Astrocyte (in vitro differentiated cells and primary cell): ENCODE data around the gene ADNP2. TPM values are rescaled to one million over a fixed set of nuclear protein-coding genes. Genes with fewer than 3 reads are reported as not detected.

Experiments used
- DNase-seq: peaks from one replicate; pipeline ENCODE4 v3.0.0-alpha.2; 2010; ENCODE audit warnings: low read depth
- FAIRE-seq: peaks from 2 replicates; lab custom pipeline; 2011; peaks lifted over from hg19 to GRCh38; lab: Jason Lieb, UNC
- H2AFZ ChIP-seq: 2 replicates; pipeline ENCODE4 v1.6.0; 2012; ENCODE audit warnings: low read depth, low read length, inconsistent platforms
- H3K27ac ChIP-seq: 2 replicates; pipeline ENCODE4 v1.5.1; 2011; ENCODE audit warnings: low read depth, low read length, inconsistent platforms
- H3K27me3 ChIP-seq: 2 replicates; pipeline ENCODE4 v1.6.0; 2011; ENCODE audit warnings: low read length, inconsistent platforms; ENCODE audit not compliant: insufficient read depth
- H3K36me3 ChIP-seq: 2 replicates; pipeline ENCODE4 v1.5.1; 2011; ENCODE audit warnings: low read length, inconsistent platforms; ENCODE audit not compliant: insufficient read depth
- H3K4me1 ChIP-seq: 2 replicates; pipeline ENCODE4 v1.5.1; 2011; ENCODE audit warnings: low read length, inconsistent platforms; ENCODE audit not compliant: insufficient read depth
- H3K4me2 ChIP-seq: 2 replicates; pipeline ENCODE4 v1.6.0; 2012; ENCODE audit warnings: low read length, inconsistent platforms
- H3K4me3 ChIP-seq: 2 replicates; pipeline ENCODE4 v1.5.1; 2011; ENCODE audit warnings: low read depth, mild to moderate bottlenecking, low read length, inconsistent platforms; ENCODE audit not compliant: insufficient read depth
- H3K79me2 ChIP-seq: 2 replicates; pipeline ENCODE4 v1.6.0; 2012; ENCODE audit warnings: mild to moderate bottlenecking, low read length, inconsistent platforms; ENCODE audit not compliant: insufficient read depth
- H3K9ac ChIP-seq: 2 replicates; pipeline ENCODE4 v1.6.0; 2012; ENCODE audit warnings: mild to moderate bottlenecking, low read length, inconsistent platforms
- H3K9me3 ChIP-seq: 2 replicates; pipeline ENCODE4 v1.5.1; 2012; ENCODE audit warnings: low read depth, mild to moderate bottlenecking, low read length, inconsistent platforms; ENCODE audit not compliant: insufficient read depth
- H4K20me1 ChIP-seq: 2 replicates; pipeline ENCODE4 v1.6.0; 2012; ENCODE audit warnings: low read length, inconsistent platforms; ENCODE audit not compliant: insufficient read depth
- H3K27ac Mint-ChIP-seq: one replicate; pipeline ENCODE4 v1.8.0; 2021; ENCODE audit warnings: mild to moderate bottlenecking, mixed read lengths; ENCODE audit not compliant: unreplicated experiment
- H3K27me3 Mint-ChIP-seq: one replicate; pipeline ENCODE4 v1.8.0; 2021; ENCODE audit warnings: low read depth, mixed read lengths; ENCODE audit not compliant: unreplicated experiment
- H3K36me3 Mint-ChIP-seq: one replicate; pipeline ENCODE4 v1.8.0; 2021; ENCODE audit warnings: low read depth, mixed read lengths; ENCODE audit not compliant: unreplicated experiment
- H3K4me1 Mint-ChIP-seq: one replicate; pipeline ENCODE4 v1.8.0; 2021; ENCODE audit warnings: low read depth, mixed read lengths; ENCODE audit not compliant: unreplicated experiment
- H3K4me3 Mint-ChIP-seq: one replicate; pipeline ENCODE4 v1.8.0; 2021; ENCODE audit warnings: mild to moderate bottlenecking, moderate library complexity, mixed read lengths; ENCODE audit not compliant: unreplicated experiment
- H3K9me3 Mint-ChIP-seq: one replicate; pipeline ENCODE4 v1.8.0; 2021; ENCODE audit warnings: mild to moderate bottlenecking, mixed read lengths; ENCODE audit not compliant: unreplicated experiment
- EZH2 ChIP-seq: IDR thresholded peaks from 2 replicates; pipeline ENCODE4 v1.6.1; 2012; ENCODE audit warnings: mild to moderate bottlenecking, low read length, inconsistent platforms; ENCODE audit not compliant: insufficient read depth
- total RNA-seq: library from RNA; stranded (reverse); gene quantifications from 2 replicates; pipeline ENCODE4 v1.2.1, GENCODE V29; 2021
- TF ChIP-seq, protein P1 (sequence below): IDR thresholded peaks from 2 replicates; pipeline ENCODE4 v1.5.1; 2011; ENCODE audit warnings: low read depth, mild to moderate bottlenecking, inconsistent platforms, low read length, moderate library complexity; ENCODE audit not compliant: insufficient read depth

The ADNP2 gene
- total RNA-seq, 1 donor from 2014 or later: 20.5 TPM

- H3K9me3 Mint-ChIP-seq: no peaks in the 10 kb centered on the region
- peaks cover 4% of the 10 kb centered on the region for H3K36me3 Mint-ChIP-seq
- H3K27me3 ChIP-seq: no peaks in the 10 kb centered on the region
- no peak for DNase-seq
- no peaks in the 10 kb centered on the region for H3K4me1 ChIP-seq
- H3K27ac Mint-ChIP-seq: no peak overlapping the region
- no peak overlapping the region for H3K27ac ChIP-seq
- FAIRE-seq: no peak
- H3K27me3 Mint-ChIP-seq: no peaks in the 10 kb centered on the region
- no peak overlapping the region for H3K4me3 ChIP-seq
- no peaks in the 10 kb centered on the region for H3K79me2 ChIP-seq
- peaks cover 22% of the 10 kb centered on the region for H4K20me1 ChIP-seq
- H3K36me3 ChIP-seq: no peaks in the 10 kb centered on the region
- no peak overlapping the region for H2AFZ ChIP-seq
- H3K9me3 ChIP-seq: no peaks in the 10 kb centered on the region
- TF ChIP-seq, protein P1, sequence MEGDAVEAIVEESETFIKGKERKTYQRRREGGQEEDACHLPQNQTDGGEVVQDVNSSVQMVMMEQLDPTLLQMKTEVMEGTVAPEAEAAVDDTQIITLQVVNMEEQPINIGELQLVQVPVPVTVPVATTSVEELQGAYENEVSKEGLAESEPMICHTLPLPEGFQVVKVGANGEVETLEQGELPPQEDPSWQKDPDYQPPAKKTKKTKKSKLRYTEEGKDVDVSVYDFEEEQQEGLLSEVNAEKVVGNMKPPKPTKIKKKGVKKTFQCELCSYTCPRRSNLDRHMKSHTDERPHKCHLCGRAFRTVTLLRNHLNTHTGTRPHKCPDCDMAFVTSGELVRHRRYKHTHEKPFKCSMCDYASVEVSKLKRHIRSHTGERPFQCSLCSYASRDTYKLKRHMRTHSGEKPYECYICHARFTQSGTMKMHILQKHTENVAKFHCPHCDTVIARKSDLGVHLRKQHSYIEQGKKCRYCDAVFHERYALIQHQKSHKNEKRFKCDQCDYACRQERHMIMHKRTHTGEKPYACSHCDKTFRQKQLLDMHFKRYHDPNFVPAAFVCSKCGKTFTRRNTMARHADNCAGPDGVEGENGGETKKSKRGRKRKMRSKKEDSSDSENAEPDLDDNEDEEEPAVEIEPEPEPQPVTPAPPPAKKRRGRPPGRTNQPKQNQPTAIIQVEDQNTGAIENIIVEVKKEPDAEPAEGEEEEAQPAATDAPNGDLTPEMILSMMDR: no peak
- no peak for TF ChIP-seq EZH2
- peaks cover 10% of the 10 kb centered on the region for H3K4me1 Mint-ChIP-seq
- H3K4me3 Mint-ChIP-seq: no peak overlapping the region
- no peak overlapping the region for H3K9ac ChIP-seq
- H3K4me2 ChIP-seq: no peak overlapping the region
Observed at GRCh38 chr18:80182855-80183254, 73.8 kb downstream of the ADNP2 start.

DNA sequence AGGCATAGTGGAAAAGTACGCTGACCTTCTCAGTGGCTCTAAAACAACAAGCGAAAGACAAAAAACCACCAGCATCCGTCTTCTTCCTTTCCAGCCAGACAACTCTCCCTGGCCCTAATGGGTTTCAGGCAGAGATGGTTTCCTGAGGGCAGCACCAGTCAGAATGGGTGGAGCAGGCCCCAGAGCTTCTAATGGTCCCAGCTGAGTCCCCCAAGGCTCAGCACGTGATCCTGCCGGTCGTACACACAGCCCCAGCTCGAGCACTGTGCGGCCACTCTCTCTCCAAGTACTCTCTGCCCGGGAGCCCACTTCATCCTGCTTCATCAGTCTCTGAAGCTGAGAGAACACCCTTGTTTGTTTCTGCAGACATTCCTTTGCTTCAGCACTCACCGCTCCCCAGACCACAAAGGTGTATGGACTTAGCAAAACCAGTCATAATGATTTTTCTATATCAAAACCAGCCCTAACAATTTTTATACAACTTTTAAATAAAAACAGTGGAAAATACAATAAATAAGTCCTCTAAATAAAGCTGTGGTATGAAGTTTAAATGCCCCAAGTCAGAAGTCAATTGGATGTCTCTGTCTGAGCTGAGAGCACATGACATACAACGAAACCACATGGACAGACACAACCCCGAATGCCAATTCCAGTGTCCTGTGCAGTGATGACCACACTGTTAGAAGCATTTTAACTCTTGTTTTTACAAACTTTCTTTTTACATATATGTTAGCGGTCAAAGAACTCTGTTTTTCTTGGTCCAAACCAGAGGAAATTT lies 74.4 kb downstream of the ADNP2 start:
- TF ChIP-seq EZH2: no peak
- TF ChIP-seq, protein P1: no peak
- H3K27me3 Mint-ChIP-seq: no peaks in the 10 kb centered on the region
- Histone ChIP-seq H3K36me3 (no peaks in the 10 kb centered on the region), H3K4me2 (no peak overlapping the region), H3K9me3 (no peaks in the 10 kb centered on the region), H3K4me3 (no peak overlapping the region), H4K20me1 (peaks cover 20% of the 10 kb centered on the region), H3K4me1 (no peaks in the 10 kb centered on the region), H3K27ac (no peak overlapping the region), H3K27me3 (no peaks in the 10 kb centered on the region), H3K79me2 (no peaks in the 10 kb centered on the region), H3K9ac (no peak overlapping the region), H2AFZ (no peak overlapping the region)
- peaks cover 10% of the 10 kb centered on the region for H3K4me1 Mint-ChIP-seq
- H3K36me3 Mint-ChIP-seq: peaks cover 2% of the 10 kb centered on the region
- no peaks in the 10 kb centered on the region for H3K9me3 Mint-ChIP-seq
- no peak overlapping the region for H3K4me3 Mint-ChIP-seq
- peak overlapping the region; percentile 13 for H3K27ac Mint-ChIP-seq
- DNase-seq (no peak), FAIRE-seq (no peak)

DNA sequence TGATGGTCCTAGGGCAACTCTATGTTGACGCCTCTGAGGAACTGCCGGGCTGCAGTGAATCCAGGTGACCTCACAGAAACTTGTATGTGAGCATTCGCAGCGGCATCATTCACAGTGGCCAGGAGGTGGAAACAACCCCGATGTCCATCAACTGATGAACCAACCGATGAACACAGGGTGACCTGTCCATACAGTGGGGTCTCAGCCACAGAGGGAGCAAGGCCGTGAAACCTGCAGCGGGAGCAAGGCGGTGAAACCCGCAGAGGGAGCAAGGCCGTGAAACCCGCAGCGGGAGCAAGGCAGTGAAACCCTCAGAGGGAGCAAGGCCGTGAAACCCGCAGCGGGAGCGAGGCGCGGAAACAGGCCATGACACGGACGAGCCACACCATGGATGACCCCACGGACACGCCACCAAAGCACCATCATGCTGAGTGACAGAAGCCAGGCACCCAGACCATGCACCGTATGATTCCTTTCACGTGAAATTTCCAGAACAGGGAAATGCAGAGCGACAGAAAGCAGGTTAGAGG lies 75.2 kb downstream of the ADNP2 start:
- Histone ChIP-seq H4K20me1 (peaks cover 20% of the 10 kb centered on the region), H3K36me3 (no peaks in the 10 kb centered on the region), H3K4me1 (no peaks in the 10 kb centered on the region), H3K4me2 (no peak overlapping the region), H3K4me3 (no peak overlapping the region), H3K9ac (no peak overlapping the region), H2AFZ (no peak overlapping the region), H3K9me3 (no peaks in the 10 kb centered on the region), H3K27ac (no peak overlapping the region), H3K79me2 (no peaks in the 10 kb centered on the region), H3K27me3 (no peaks in the 10 kb centered on the region)
- peaks cover 10% of the 10 kb centered on the region for H3K4me1 Mint-ChIP-seq
- H3K27me3 Mint-ChIP-seq: no peaks in the 10 kb centered on the region
- H3K36me3 Mint-ChIP-seq: peaks cover 2% of the 10 kb centered on the region
- H3K27ac Mint-ChIP-seq: no peak overlapping the region
- FAIRE-seq (no peak), DNase-seq (no peak)
- H3K9me3 Mint-ChIP-seq: no peaks in the 10 kb centered on the region
- no peak for TF ChIP-seq EZH2
- TF ChIP-seq, protein P1: no peak
- H3K4me3 Mint-ChIP-seq: no peak overlapping the region
